PC-9 (cell line): ENCODE measurements around the gene NCKAP1.

Experiments used
- CTCF ChIP-seq: fragments of 200-600 bp; sonication (generic); conservative IDR thresholded peaks from 2 replicates; pipeline ENCODE4 v1.6.1; 2017; ENCODE audit warnings: mixed run types, antibody characterized with exemption, mild to moderate bottlenecking, moderate library complexity
- EZH2 ChIP-seq: fragments of 200-600 bp; sonication (generic); IDR thresholded peaks from 2 replicates; pipeline ENCODE4 v1.8.0; 2017; ENCODE audit warnings: antibody characterized with exemption, low read depth

GRCh38 chr2:182982941-182983340 is 55.3 kb downstream of the NCKAP1 start:
- no peak for TF ChIP-seq EZH2
- TF ChIP-seq CTCF, result no peak
